SK-N-SH (cell line): ENCODE measurements around the gene ERBB2. TPM values are rescaled to one million over a fixed set of nuclear protein-coding genes. Genes with fewer than 3 reads are reported as not detected.

ENCODE experiments used
- CTCF ChIA-PET: fragments of 300-600, 350-600 bp; formaldehyde crosslinking; extraction: SDS; loops from one replicate; lab custom pipeline; 2021; lab: Yijun Ruan, JAX
- POLR2A ChIA-PET: fragments of 350-600 bp; sonication (Branson Sonifier 250); formaldehyde crosslinking; extraction: SDS; loops from one replicate; lab custom pipeline; 2020; ENCODE audit warnings: antibody characterized with exemption, inconsistent platforms; lab: Yijun Ruan, JAX
- DNase-seq: peaks from one replicate; pipeline ENCODE4 v3.0.0; 2012
- H2AFZ ChIP-seq: fragments of 200-600 bp; sonication (generic); 2 replicates; pipeline ENCODE4 v1.8.1; 2016; ENCODE audit warnings: antibody characterized with exemption, mild to moderate bottlenecking, low read depth
- H3F3A ChIP-seq: fragments of 200-600 bp; sonication (generic); replicated peaks from 2 replicates; pipeline ENCODE3; 2016; ENCODE audit warnings: antibody characterized with exemption, mild to moderate bottlenecking; ENCODE audit not compliant: insufficient read depth
- H3K27ac ChIP-seq, 2 experiments: fragments of 200-500 bp in 1 of 2; fragments of 200-600 bp in 1 of 2; sonication (Bioruptor generic) in 1 of 2; sonication (generic), shearing (Covaris generic) in 1 of 2; 2 replicates each; pipeline versions ENCODE4 v1.5.1 to v1.6.1; 2014 to 2016; ENCODE audit warnings: low read depth in 2 of 2, inconsistent platforms in 1 of 2, low read length in 1 of 2, mild to moderate bottlenecking in 1 of 2, mixed read lengths in 1 of 2
- H3K27me3 ChIP-seq: fragments of 200-600 bp; sonication (generic), shearing (Covaris generic); 2 replicates; pipeline ENCODE4 v1.6.1; 2016; ENCODE audit warnings: mixed run types; ENCODE audit not compliant: insufficient read depth
- H3K36me3 ChIP-seq, 2 experiments: fragments of 200-500 bp in 1 of 2; fragments of 200-600 bp in 1 of 2; sonication (Bioruptor generic) in 1 of 2; sonication (generic) in 1 of 2; replicated peaks in 1 of 2; 2 replicates each; pipeline versions ENCODE3 to v1.5.1; 2014 to 2016; ENCODE audit warnings: low read length in 1 of 2, mild to moderate bottlenecking in 1 of 2; ENCODE audit not compliant: insufficient read depth in 2 of 2, control insufficient read depth in 1 of 2
- H3K4me1 ChIP-seq, 2 experiments: fragments of 200-500 bp in 1 of 2; fragments of 200-600 bp in 1 of 2; sonication (Bioruptor generic) in 1 of 2; sonication (generic), shearing (Covaris generic) in 1 of 2; 2 replicates each; pipeline versions ENCODE4 v1.5.1 to v1.6.1; 2014 to 2016; ENCODE audit warnings: low read depth in 1 of 2, low read length in 1 of 2, mixed run types in 1 of 2; ENCODE audit not compliant: insufficient read depth in 2 of 2, control insufficient read depth in 1 of 2
- H3K4me2 ChIP-seq: fragments of 200-600 bp; sonication (generic), shearing (Covaris generic); 2 replicates; pipeline ENCODE4 v1.6.1; 2017; ENCODE audit warnings: mixed run types
- H3K4me3 ChIP-seq, 2 experiments: fragments of 200-500 bp in 1 of 2; fragments of 200-600 bp in 1 of 2; sonication (Bioruptor generic) in 1 of 2; sonication (generic), shearing (Covaris generic) in 1 of 2; 2 replicates each; pipeline versions ENCODE4 v1.5.1 to v1.8.1; 2014 to 2016; ENCODE audit warnings: low read depth in 2 of 2, inconsistent platforms in 1 of 2, low read length in 1 of 2, mild to moderate bottlenecking in 1 of 2, mixed read lengths in 1 of 2, moderate library complexity in 1 of 2
- H3K79me2 ChIP-seq: fragments of 200-600 bp; sonication (generic); 2 replicates; pipeline ENCODE4 v1.8.1; 2017; ENCODE audit warnings: mild to moderate bottlenecking; ENCODE audit not compliant: insufficient read depth
- H3K9ac ChIP-seq: fragments of 200-600 bp; sonication (generic); 2 replicates; pipeline ENCODE4 v1.6.1; 2017; ENCODE audit warnings: mixed run types
- H3K9me2 ChIP-seq: fragments of 200-600 bp; sonication (generic); 2 replicates; pipeline ENCODE4 v1.6.1; 2017; ENCODE audit warnings: mixed run types
- H3K9me3 ChIP-seq: fragments of 200-600 bp; sonication (generic); 2 replicates; pipeline ENCODE4 v1.6.1; 2017; ENCODE audit warnings: mixed run types, mild to moderate bottlenecking, moderate library complexity
- H4K20me1 ChIP-seq: fragments of 200-600 bp; sonication (generic); 2 replicates; pipeline ENCODE4 v1.6.1; 2017; ENCODE audit warnings: mild to moderate bottlenecking, mixed run types; ENCODE audit not compliant: insufficient read depth
- ELF1 ChIP-seq: IDR thresholded peaks from 2 replicates; pipeline ENCODE4 v1.4.0; 2012
- EZH2phosphoT487 ChIP-seq: fragments of 200-600 bp; sonication (generic); IDR thresholded peaks from 2 replicates; pipeline ENCODE4 v1.6.1; 2017; ENCODE audit warnings: low read depth, mixed run types, mild to moderate bottlenecking, antibody characterized with exemption, moderate library complexity, borderline replicate concordance
- FOSL2 ChIP-seq: IDR thresholded peaks from 2 replicates; pipeline ENCODE4 v1.4.0; 2012; ENCODE audit warnings: low read depth, mild to moderate bottlenecking, moderate library complexity, borderline replicate concordance
- FOXJ3 ChIP-seq: sonication (generic); formaldehyde crosslinking; IDR thresholded peaks from 2 replicates; pipeline ENCODE4 v1.5.1; 2020; ENCODE audit warnings: mild to moderate bottlenecking, missing genetic modification reagents
- GABPA ChIP-seq: IDR thresholded peaks from 2 replicates; pipeline ENCODE4 v1.4.0; 2012; ENCODE audit warnings: low read depth, mild to moderate bottlenecking
- JUND ChIP-seq: IDR thresholded peaks from 2 replicates; pipeline ENCODE4 v1.4.0; 2012
- NRF1 ChIP-seq: IDR thresholded peaks from 2 replicates; pipeline ENCODE4 v1.6.1; 2012; ENCODE audit warnings: low read depth, mild to moderate bottlenecking, low read length
- PBX3 ChIP-seq: IDR thresholded peaks from 2 replicates; pipeline ENCODE4; 2012
- POLR2AphosphoS5 ChIP-seq: IDR thresholded peaks from 2 replicates; pipeline ENCODE4 v1.6.1; 2012; ENCODE audit warnings: low read depth, low read length
- TCF12 ChIP-seq: IDR thresholded peaks from 2 replicates; pipeline ENCODE4 v1.4.0; 2012
- USF1 ChIP-seq: IDR thresholded peaks from 2 replicates; pipeline ENCODE4 v1.4.0; 2012; ENCODE audit warnings: low read depth, borderline replicate concordance
- WGBS: methylation state at CpG from one replicate; pipeline ENCODE4 v1.1.6; 2017; ENCODE audit warnings: low lambda C conversion rate; 5-methylcytosine and 5-hydroxymethylcytosine counted together
- polyA plus RNA-seq, 3 experiments: library from polyadenylated mRNA; depleted of rRNA; stranded (reverse); fragments of >200 nt; gene quantifications; 2 replicates each; pipeline ENCODE4 v1.2.3, GENCODE V29; 2012

ERBB2 gene
- polyA plus RNA-seq, 1 of the 3 experiments (the other 2 are of a cell fraction) = 1.9 TPM

GRCh38 chr17:39756380-39757079, 56.7 kb downstream of the ERBB2 start:
- Histone ChIP-seq H3K4me3 (no peak overlapping the region), H3K9me3 (no peaks in the 10 kb centered on the region), H3K27ac (no peak overlapping the region), H3K9me2 (no peaks in the 10 kb centered on the region), H3K79me2 (no peaks in the 10 kb centered on the region), H3K27me3 (peaks cover 42% of the 10 kb centered on the region; the same call in 1 of the 2 replicates), H4K20me1 (no peaks in the 10 kb centered on the region), H3F3A (peaks cover 5% of the 10 kb centered on the region), H3K4me2 (no peak overlapping the region), H3K4me1 (peaks cover 0 to 4% of the 10 kb centered on the region in 2 experiments; a peak in 1 of 4 replicates), H3K9ac (no peak overlapping the region), H2AFZ (no peak overlapping the region), H3K36me3 (no peaks in the 10 kb centered on the region)
- no peak for DNase-seq
- 56% methylated on average over 6 of the region's 7 CpGs for WGBS
- ChIA-PET CTCF (interaction anchor here (1.9 to 2.9 kb wide), 3 partner anchors 27 to 135 kb away, joined by 6 to 33 read pairs (median 22); partner anchors contain the start of gene MIEN1), POLR2A (interaction anchor here (0.6 kb wide), 1 partner anchor 192 kb away, joined by 3 read pairs; no protein-coding TSS in a partner anchor)
- TF ChIP-seq POLR2AphosphoS5 (no peak), GABPA (no peak), NRF1 (no peak), TCF12 (no peak)

GRCh38 chr17:39757176-39757662, 57.4 kb downstream of the ERBB2 start:
- CTCF ChIA-PET = interaction anchor here (1.9 to 2.9 kb wide), 2 partner anchors 134 to 136 kb away, joined by 6 to 33 read pairs; no protein-coding TSS in a partner anchor
- H3K4me3 ChIP-seq = no peak overlapping the region
- DNase-seq = no peak
- no peaks in the 10 kb centered on the region for H3K9me2 ChIP-seq
- H3K27me3 ChIP-seq = peaks cover 45% of the 10 kb centered on the region; the same call in 1 of the 2 replicates
- H3F3A ChIP-seq = peaks cover 5% of the 10 kb centered on the region
- TF ChIP-seq FOXJ3 (CRISPR knock-in tag) (no peak), JUND (no peak), ELF1 (no peak), USF1 (no peak), PBX3 (no peak), FOSL2 (no peak), EZH2phosphoT487 (no peak), GABPA (no peak)
- H3K79me2 ChIP-seq = no peaks in the 10 kb centered on the region
- no peaks in the 10 kb centered on the region for H4K20me1 ChIP-seq
- no peak overlapping the region for H2AFZ ChIP-seq
- H3K36me3 ChIP-seq = no peaks in the 10 kb centered on the region
- peaks cover 0 to 4% of the 10 kb centered on the region in 2 experiments; a peak in 1 of 4 replicates for H3K4me1 ChIP-seq
- 42% methylated on average over 4 of the region's 4 CpGs for WGBS
- H3K4me2 ChIP-seq = no peak overlapping the region
- no peaks in the 10 kb centered on the region for H3K9me3 ChIP-seq
- H3K27ac ChIP-seq = no peak overlapping the region
- H3K9ac ChIP-seq = no peak overlapping the region
- POLR2A ChIA-PET = interaction anchor here (0.6 kb wide), 1 partner anchor 192 kb away, joined by 3 read pairs; no protein-coding TSS in a partner anchor
